Uterus (tissue), 2 donors: ENCODE results near the gene OTP.

Experiments
- CTCF ChIP-seq, 4 experiments: fragments of 200-600 bp in 2 of 4; fragments of 450-650 bp in 2 of 4; sonication (generic) in 2 of 4; IDR thresholded peaks; one replicate each; pipeline ENCODE4 v1.5.1; 2016 to 2019; ENCODE audit warnings: antibody characterized with exemption in 4 of 4, mild to moderate bottlenecking in 2 of 4, moderate library complexity in 1 of 4
- POLR2A ChIP-seq, 2 donors: fragments of 450-650 bp; IDR thresholded peaks; one replicate each; pipeline ENCODE4 v1.6.1; 2016; ENCODE audit warnings: antibody characterized with exemption in 2 of 2, mild to moderate bottlenecking in 1 of 2, moderate library complexity in 1 of 2

GRCh38 chr5:77658662-77659061 is 20.1 kb upstream of the OTP start:
- TF ChIP-seq CTCF (IDR thresholded peaks at IDR 0.05) (no peak), POLR2A (IDR thresholded peaks at IDR 0.05) (no peak)
